A673 (cell line): Measurements from ENCODE around the gene EMC1.

Source experiments
- CTCF ChIP-seq: fragments of 300-800, 200-600 bp; sonication (generic); conservative IDR thresholded peaks from 2 replicates; pipeline ENCODE4 v1.5.1; 2017; ENCODE audit warnings: low read depth, mild to moderate bottlenecking, antibody characterized with exemption, low read length, moderate library complexity, mixed read lengths
- EZH2 ChIP-seq: fragments of 200-600 bp; sonication (generic); IDR thresholded peaks from 2 replicates; pipeline ENCODE4 v1.6.1; 2017; ENCODE audit warnings: borderline replicate concordance, low read depth, mild to moderate bottlenecking, mixed read lengths, antibody characterized with exemption, low read length; ENCODE audit not compliant: poor library complexity, severe bottlenecking

- TF ChIP-seq EZH2 = no peak
- no peak for TF ChIP-seq CTCF
Measured at GRCh38 chr1:19274636-19275035, 23.3 kb upstream of the EMC1 start.
